Activated naive CD4-positive, alpha-beta T cell treated with anti-CD3 and anti-CD28 coated beads, Interleukin-2, amount 10 ng/mL, durations not matched to agents 7 days and 5 days (primary cell): ENCODE results near the gene ACER1.

Experiments used
- CTCF ChIA-PET: fragments of 350-600 bp; sonication (Branson Sonifier 250); formaldehyde crosslinking; loops from one replicate; lab custom pipeline; 2021; ENCODE audit warnings: antibody characterized with exemption; lab: Charles Lee
- DNase-seq: peaks from one replicate; pipeline ENCODE4 v3.0.0-alpha.2; 2020
- H3K27ac Mint-ChIP-seq: one replicate; pipeline ENCODE4 v1.8.0; 2021; ENCODE audit warnings: mild to moderate bottlenecking, moderate library complexity, mixed read lengths
- H3K27me3 Mint-ChIP-seq: one replicate; pipeline ENCODE4 v1.8.0; 2021; ENCODE audit warnings: mild to moderate bottlenecking, mixed read lengths
- H3K36me3 Mint-ChIP-seq: one replicate; pipeline ENCODE4 v1.8.0; 2021; ENCODE audit warnings: mixed read lengths
- H3K4me1 Mint-ChIP-seq: one replicate; pipeline ENCODE4 v1.8.0; 2021; ENCODE audit warnings: mixed read lengths
- H3K4me3 Mint-ChIP-seq: one replicate; pipeline ENCODE4 v1.8.0; 2021; ENCODE audit warnings: mild to moderate bottlenecking, moderate library complexity, mixed read lengths
- H3K9me3 Mint-ChIP-seq: one replicate; pipeline ENCODE4 v1.8.0; 2021; ENCODE audit warnings: mixed read lengths

The ACER1 gene, protein sequence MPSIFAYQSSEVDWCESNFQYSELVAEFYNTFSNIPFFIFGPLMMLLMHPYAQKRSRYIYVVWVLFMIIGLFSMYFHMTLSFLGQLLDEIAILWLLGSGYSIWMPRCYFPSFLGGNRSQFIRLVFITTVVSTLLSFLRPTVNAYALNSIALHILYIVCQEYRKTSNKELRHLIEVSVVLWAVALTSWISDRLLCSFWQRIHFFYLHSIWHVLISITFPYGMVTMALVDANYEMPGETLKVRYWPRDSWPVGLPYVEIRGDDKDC

DNA sequence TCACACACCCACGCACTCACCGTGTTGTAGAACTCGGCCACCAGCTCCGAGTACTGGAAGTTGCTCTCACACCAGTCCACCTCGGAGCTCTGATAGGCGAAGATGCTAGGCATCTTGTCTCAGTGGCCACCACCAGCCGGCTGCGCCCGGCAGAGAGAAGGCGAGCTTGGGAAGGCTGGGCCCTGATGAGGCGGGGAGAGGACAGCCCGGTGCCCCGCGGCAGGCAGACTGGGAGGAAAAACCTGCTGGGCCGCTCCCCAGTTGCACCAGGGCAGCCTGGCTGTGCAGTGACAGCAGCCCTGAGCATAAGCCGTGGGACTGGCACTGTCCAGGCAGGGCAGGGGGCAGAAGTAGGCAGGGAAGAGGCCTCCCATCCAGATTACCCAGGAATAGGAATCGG lies at the start of gene ACER1:
Gene ACER1 (minus strand): TSS at position 174 of the 400 bp plus-strand sequence. CDS start 61 bp downstream, at position 113.
- no peak within 1 kb of the TSS for H3K27ac Mint-ChIP-seq
- CTCF ChIA-PET, result interaction anchor here (1.2 kb wide), 1 partner anchor 594 kb away, joined by 3 read pairs; no protein-coding TSS in a partner anchor
- no peaks in the 10 kb centered on the region for H3K27me3 Mint-ChIP-seq

DNA sequence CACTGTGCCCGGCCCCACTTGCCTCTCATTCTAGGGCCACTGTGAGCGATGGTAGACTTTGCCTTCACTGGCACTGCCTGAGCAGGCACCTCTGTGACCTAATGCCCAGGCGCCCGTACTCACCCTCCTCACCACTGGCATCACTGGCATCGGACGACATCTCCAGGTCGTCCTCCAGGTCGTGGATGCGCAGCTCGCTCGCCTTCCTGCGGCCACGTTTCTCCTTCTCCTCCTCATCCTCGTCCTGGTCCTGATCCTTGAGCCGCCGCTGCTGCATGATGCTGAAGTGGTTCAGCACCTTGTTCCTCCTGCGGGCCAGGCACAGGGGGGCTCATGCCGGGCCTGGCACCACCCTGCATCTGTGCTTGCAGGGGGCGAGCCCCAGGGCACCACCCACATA lies 49.8 kb upstream of the ACER1 start:
- Mint-ChIP-seq H3K4me3 (no peak overlapping the region), H3K36me3 (peaks cover 55% of the 10 kb centered on the region), H3K9me3 (no peaks in the 10 kb centered on the region), H3K4me1 (no peaks in the 10 kb centered on the region), H3K27ac (no peak overlapping the region), H3K27me3 (no peaks in the 10 kb centered on the region)
- no peak for DNase-seq
- CTCF ChIA-PET, result no interaction called here

More for the DNA sequence above, at the start of gene ACER1:
- Mint-ChIP-seq H3K9me3 (no peaks in the 10 kb centered on the region), H3K4me1 (no peaks in the 10 kb centered on the region), H3K36me3 (no peaks in the 10 kb centered on the region), H3K4me3 (no peak within 1 kb of the TSS)
- no peak for DNase-seq

DNA sequence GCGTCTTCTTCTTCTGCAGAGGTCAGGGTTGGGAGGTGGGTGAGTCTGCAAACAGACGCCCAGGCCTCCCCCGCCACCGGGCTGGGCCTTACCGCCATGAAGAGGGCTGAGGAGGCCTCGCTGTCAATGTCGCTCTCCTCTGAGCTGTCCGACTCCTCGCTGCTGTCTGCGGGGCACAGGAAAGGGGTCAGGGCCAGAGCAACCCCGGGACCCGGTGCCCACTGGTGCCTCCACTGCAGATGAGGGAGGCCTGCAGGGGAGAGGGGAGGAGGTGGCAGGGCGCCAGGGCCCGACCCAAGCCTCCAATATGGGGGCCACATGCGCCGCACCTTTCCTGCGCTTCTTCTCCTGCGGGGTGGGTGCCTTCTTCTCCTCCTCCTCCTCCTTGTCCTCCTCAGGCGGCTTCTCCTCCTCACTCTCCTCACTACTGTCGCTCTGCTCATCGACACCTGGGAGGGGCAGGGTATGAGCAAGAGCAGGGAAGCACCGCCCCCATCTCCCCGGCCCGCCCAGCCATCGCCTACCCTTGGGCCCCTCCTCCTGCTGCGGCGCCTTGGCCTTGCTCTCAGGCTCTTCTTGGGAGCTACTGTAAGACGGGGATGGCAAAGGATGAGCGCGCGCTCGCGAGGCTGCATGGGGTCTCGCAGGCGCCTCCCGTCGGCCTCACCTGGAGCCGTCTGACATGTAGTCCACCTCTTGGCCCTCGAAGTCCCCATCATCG lies 47.8 kb upstream of the ACER1 start:
- Mint-ChIP-seq H3K27me3 (no peaks in the 10 kb centered on the region), H3K4me3 (no peak overlapping the region), H3K36me3 (peaks cover 42% of the 10 kb centered on the region), H3K4me1 (no peaks in the 10 kb centered on the region), H3K9me3 (no peaks in the 10 kb centered on the region), H3K27ac (no peak overlapping the region)
- CTCF ChIA-PET, result interaction anchor here (0.7 kb wide), 1 partner anchor 8 kb away, joined by 3 read pairs; no protein-coding TSS in a partner anchor
- DNase-seq, result no peak

DNA sequence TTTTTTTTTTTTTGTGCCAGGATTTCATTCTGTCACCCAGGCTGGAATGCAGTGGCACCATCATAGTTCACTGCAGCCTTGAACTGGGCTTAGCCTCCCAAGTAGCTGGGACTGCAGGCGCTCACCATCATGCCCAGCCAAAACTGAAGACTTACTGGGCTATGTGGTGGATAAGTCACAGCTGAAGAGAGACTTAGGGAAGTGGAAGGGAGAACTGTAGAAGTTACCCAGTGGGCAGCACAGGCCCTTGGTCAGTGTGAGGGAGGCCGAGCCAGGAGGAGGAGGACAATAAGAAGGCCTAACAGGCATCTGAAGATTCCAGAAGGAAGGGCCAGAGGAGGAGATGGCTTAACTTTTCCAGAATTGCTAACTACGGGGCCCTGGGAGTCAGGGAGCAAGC lies 46.3 kb upstream of the ACER1 start:
- CTCF ChIA-PET, result no interaction called here
- Mint-ChIP-seq H3K4me3 (no peak overlapping the region), H3K27me3 (no peaks in the 10 kb centered on the region), H3K27ac (no peak overlapping the region), H3K9me3 (no peaks in the 10 kb centered on the region), H3K36me3 (peaks cover 34% of the 10 kb centered on the region), H3K4me1 (no peaks in the 10 kb centered on the region)
- DNase-seq, result no peak

DNA sequence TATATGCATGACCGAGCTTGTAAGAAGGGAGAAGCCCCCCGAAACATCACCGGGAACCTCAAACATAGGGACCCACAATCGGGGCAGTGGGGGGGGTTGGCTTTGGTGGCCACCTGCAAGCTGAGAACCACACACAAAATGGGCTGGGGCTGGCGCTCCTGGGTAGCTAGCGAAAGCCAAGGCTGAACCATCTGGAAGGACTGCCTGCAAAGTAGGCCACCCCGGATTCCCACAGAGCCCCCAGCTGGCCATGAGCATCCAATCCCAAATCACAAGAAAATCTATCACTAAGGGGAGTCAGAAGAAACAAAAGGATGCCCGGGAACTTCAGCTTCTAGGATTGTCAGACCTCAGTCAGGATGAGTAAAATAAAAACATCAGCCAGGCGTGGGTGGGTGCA lies 45.1 kb upstream of the ACER1 start:
- H3K4me1 Mint-ChIP-seq, result peaks cover 4% of the 10 kb centered on the region
- no peak for DNase-seq
- no peaks in the 10 kb centered on the region for H3K27me3 Mint-ChIP-seq
- CTCF ChIA-PET, result no interaction called here
- no peak overlapping the region for H3K4me3 Mint-ChIP-seq
- no peaks in the 10 kb centered on the region for H3K9me3 Mint-ChIP-seq
- no peak overlapping the region for H3K27ac Mint-ChIP-seq
- H3K36me3 Mint-ChIP-seq, result peaks cover 33% of the 10 kb centered on the region

DNA sequence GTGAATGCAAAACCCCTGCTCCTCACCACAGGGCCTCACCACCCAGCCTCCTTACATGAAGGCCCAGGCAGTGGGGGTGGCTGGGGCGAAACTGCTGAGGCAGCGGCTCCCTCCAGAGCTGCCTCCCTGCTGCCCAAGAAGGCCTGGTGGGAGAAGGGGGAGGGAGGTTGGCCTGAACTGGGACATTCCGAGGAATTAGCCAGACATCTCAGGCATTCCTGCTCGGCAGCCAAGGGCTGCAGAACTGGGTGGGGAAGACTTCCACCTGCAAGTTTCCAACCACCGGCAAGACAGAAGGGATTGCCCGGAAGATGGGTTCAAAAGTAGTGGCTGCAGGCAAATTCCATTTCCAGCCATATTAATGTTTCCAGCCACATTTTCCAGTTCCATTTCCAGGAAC lies 44.6 kb upstream of the ACER1 start:
- Mint-ChIP-seq H3K4me3 (no peak overlapping the region), H3K36me3 (peaks cover 28% of the 10 kb centered on the region), H3K27me3 (no peaks in the 10 kb centered on the region), H3K4me1 (peaks cover 7% of the 10 kb centered on the region), H3K9me3 (no peaks in the 10 kb centered on the region), H3K27ac (no peak overlapping the region)
- no peak for DNase-seq
- CTCF ChIA-PET, result no interaction called here

DNA sequence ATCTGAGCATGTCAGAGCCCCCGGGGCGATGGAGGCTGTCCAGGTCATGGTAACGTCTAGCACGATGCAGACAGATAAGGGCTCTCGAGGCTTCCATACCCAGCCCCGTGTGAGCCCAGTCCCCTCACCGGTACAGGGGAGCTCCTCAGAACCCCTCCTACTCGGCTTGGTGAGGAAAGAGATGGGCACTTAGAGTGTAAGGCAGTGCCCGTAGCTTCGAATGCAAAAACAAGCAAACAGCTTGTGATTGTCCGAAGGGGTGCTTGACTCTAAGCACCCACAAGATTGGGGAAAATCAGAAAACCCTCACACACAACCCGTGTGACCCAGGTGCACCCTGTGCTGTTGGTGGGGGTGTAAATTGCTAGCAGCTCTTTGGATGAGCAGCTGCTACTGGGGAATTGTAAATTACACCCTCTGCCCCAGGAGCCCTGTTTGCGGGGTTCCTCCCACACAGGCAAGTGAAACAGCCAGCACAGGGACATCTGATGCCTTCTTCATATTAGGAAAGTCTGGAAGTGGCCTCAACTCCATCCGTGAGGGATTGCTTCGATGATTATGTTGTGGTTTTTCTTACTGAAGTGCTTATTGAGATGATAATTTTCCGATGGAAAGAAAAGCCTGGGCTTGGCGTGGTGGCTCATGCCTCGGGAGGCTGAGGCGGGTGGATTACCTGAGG lies 43.2 kb upstream of the ACER1 start:
- no peak overlapping the region for H3K27ac Mint-ChIP-seq
- H3K36me3 Mint-ChIP-seq, result peaks cover 22% of the 10 kb centered on the region

DNA sequence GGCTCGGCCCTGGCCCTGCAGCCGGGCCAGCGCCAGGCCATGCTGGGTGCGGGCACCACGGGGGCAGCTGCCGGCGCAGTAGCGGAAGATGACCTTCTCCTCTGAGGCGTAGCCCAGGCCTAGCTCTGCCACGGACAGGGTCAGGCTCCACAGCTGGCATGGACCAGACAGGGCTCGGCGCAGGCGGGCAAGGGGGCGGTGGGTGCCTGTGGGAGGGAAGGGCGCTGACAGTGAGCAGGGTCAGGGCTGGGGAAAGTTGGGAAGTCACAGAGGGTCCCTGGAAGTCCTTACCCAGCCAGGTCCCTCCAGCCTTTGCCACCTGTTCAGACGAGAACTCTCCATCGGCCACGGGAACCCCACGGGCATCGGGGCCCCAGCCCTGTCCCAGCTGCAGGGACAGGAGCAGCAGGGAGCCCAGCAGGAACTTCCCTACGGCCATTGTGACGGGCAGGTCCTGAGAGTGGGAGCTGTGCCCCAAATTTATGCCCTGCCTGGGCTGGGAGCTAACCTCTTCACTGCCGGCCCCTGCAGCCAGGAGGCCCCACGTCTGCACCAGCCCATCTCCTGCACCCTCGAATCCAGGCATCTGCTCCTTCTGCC lies 42.1 kb upstream of the ACER1 start, which contains the start of gene PSPN:
Gene PSPN (minus strand): TSS at position 523 of the 600 bp plus-strand sequence. CDS start 84 bp downstream, at position 439.
- CTCF ChIA-PET, result no interaction called here
- DNase-seq, result no peak
- H3K27me3 Mint-ChIP-seq, result no peaks in the 10 kb centered on the region
- peaks cover 16% of the 10 kb centered on the region for H3K4me1 Mint-ChIP-seq
- no peaks in the 10 kb centered on the region for H3K9me3 Mint-ChIP-seq
- no peak within 1 kb of the TSS for H3K27ac Mint-ChIP-seq
- H3K36me3 Mint-ChIP-seq, result peaks cover 14% of the 10 kb centered on the region
- H3K4me3 Mint-ChIP-seq, result no peak within 1 kb of the TSS

More for the DNA sequence above, 43.2 kb upstream of the ACER1 start:
- Mint-ChIP-seq H3K9me3 (no peaks in the 10 kb centered on the region), H3K4me3 (no peak overlapping the region), H3K4me1 (peaks cover 12% of the 10 kb centered on the region), H3K27me3 (no peaks in the 10 kb centered on the region)
- CTCF ChIA-PET, result no interaction called here
- DNase-seq, result no peak

DNA sequence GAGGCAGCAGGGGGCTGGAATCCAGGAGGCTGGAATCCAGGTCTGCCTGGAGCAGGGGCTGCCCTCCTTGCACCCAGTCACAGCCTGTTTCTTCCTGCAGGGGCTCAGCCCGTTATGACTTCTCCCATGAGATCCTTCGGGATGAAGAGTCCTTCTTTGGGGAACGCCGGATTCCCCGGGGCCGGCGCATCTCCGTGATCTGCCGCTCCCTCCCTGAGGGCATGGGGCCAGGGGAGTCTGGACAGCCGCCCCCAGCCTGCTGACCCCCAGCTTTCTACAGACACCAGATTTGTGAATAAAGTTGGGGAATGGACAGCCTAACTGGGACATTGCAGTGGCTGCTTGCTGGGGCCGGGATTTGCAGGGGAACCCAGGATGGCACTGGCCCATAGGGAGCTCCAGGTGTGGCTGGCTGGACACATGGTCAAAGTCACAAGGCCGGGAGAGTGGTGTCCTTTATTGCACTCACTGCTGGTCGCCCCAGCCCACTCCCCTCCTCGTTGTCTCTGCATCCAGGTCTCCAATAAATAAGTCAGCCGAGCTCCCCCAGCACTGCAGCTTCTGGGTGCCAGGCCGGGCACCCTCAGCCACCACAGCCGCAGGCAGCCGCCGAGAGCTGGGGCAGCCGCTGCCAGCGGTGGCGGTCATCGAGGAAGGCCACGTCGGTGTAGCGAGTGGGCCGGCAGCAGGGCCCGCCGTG lies 41.4 kb upstream of the ACER1 start:
- H3K36me3 Mint-ChIP-seq, result peaks cover 10% of the 10 kb centered on the region
- CTCF ChIA-PET, result no interaction called here
- peaks cover 17% of the 10 kb centered on the region for H3K4me1 Mint-ChIP-seq
- DNase-seq, result no peak
- H3K27ac Mint-ChIP-seq, result no peak overlapping the region
- no peaks in the 10 kb centered on the region for H3K9me3 Mint-ChIP-seq
- no peak overlapping the region for H3K4me3 Mint-ChIP-seq
- no peaks in the 10 kb centered on the region for H3K27me3 Mint-ChIP-seq

DNA sequence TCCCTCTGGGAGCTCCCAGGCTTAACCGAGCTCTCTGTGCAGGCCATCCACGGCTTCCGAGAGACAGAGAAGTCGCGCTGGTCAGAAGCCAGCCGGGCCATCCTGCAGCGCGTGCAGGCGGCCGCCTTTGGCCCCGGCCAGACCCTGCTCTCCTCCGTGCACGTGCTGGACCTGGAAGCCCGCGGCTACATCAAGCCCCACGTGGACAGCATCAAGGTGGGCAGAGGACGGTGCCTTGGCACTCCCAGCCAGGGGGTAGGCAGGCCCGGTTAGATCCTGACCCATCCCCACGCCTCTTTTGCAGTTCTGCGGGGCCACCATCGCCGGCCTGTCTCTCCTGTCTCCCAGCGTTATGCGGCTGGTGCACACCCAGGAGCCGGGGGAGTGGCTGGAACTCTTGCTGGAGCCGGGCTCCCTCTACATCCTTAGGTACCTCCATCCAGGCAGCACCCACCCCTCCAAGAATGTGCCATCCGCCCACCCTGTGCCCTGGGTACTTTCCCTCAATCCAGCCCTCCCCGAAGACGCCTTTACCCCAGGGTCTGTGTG lies 40.8 kb upstream of the ACER1 start:
- Mint-ChIP-seq H3K4me3 (peak overlapping the region; percentile 77), H3K27me3 (no peaks in the 10 kb centered on the region), H3K4me1 (peaks cover 21% of the 10 kb centered on the region), H3K27ac (no peak overlapping the region), H3K9me3 (no peaks in the 10 kb centered on the region), H3K36me3 (peaks cover 12% of the 10 kb centered on the region)
- DNase-seq, result no peak
- CTCF ChIA-PET, result no interaction called here

DNA sequence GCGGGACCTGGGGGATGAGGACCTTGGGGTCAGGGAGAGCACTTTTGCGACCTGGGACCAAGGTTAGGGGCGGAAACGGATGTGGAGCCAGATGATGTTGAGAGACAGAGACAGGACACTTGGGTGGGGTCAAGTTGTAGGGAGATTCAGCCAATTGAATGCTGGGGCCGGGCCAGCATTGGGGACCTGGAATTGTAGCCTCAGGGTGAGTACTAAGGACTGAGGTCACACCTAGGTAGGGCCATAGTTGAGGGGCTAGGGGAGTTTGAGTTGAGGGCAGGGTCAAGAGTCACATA lies 40.3 kb upstream of the ACER1 start:
- no peaks in the 10 kb centered on the region for H3K27me3 Mint-ChIP-seq
- H3K4me1 Mint-ChIP-seq, result peaks cover 22% of the 10 kb centered on the region
- CTCF ChIA-PET, result no interaction called here
- no peaks in the 10 kb centered on the region for H3K9me3 Mint-ChIP-seq
- peak overlapping the region; percentile 77 for H3K4me3 Mint-ChIP-seq
- peak overlapping the region; percentile 98 for H3K27ac Mint-ChIP-seq
- no peak for DNase-seq
- H3K36me3 Mint-ChIP-seq, result peaks cover 14% of the 10 kb centered on the region

DNA sequence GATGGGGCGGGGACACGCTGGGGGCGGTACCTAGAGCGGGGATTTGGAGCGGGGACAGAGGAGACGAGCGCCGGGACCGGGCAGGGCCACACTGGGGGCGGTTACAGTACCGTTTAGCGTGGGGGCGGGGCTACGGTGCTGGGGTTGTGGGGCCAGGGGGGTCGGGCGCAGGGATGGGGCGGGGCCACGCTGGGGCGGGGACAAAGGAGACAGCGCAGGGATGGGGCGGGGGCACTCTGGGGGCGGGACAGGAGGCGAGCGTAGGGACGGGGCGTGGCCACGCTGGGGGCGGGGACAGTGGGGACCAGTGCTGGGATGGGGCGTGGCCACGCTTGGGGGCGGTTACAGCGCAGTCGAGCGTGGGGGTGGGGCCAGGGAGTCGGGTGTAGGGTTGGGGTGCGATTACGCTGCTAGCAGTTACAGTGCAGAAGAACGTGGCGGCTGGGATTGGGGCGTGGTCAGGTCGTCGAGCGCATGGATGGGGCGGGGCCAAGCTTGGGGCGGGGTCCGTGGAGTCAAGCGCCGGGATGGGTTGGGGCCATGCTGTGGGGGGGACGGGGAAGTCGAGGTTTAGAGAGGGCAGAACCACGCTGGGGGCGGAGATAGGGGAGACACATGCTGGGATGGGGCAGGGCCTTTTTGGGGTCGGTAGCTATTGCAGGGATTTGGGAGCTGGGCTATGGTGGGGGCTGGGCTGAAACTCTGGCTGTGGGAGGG lies 39.8 kb upstream of the ACER1 start:
- Mint-ChIP-seq H3K36me3 (peaks cover 13% of the 10 kb centered on the region), H3K9me3 (no peaks in the 10 kb centered on the region), H3K4me1 (peaks cover 22% of the 10 kb centered on the region), H3K4me3 (peak overlapping the region; percentile 77), H3K27ac (peak overlapping the region; percentile 98), H3K27me3 (no peaks in the 10 kb centered on the region)
- CTCF ChIA-PET, result interaction anchor here (1.0 to 1.7 kb wide), 2 partner anchors 10 to 20 kb away, joined by 3 to 7 read pairs; no protein-coding TSS in a partner anchor
- DNase-seq, result peak; percentile 100

DNA sequence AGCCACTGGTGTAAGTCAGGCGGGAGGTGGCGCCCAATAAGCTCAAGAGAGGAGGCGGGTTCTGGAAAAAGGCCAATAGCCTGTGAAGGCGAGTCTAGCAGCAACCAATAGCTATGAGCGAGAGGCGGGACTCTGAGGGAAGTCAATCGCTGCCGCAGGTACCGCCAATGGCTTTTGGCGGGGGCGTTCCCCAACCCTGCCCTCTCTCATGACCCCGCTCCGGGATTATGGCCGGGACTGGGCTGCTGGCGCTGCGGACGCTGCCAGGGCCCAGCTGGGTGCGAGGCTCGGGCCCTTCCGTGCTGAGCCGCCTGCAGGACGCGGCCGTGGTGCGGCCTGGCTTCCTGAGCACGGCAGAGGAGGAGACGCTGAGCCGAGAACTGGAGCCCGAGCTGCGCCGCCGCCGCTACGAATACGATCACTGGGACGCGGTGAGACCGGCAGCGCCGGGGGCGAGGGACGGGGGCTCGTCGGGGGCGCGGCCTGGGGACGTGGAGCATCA lies 39.2 kb upstream of the ACER1 start, which contains the start of gene ALKBH7:
Gene ALKBH7 (plus strand): TSS at position 201 of the 502 bp plus-strand sequence. CDS start 27 bp downstream, at position 228.
- CTCF ChIA-PET, result interaction anchor here (1.0 to 1.7 kb wide), 2 partner anchors 9 to 19 kb away, joined by 3 to 7 read pairs; no protein-coding TSS in a partner anchor
- Mint-ChIP-seq H3K9me3 (no peaks in the 10 kb centered on the region), H3K36me3 (peaks cover 15% of the 10 kb centered on the region), H3K4me3 (peak within 1 kb of the TSS; percentile 77), H3K27ac (peak within 1 kb of the TSS; percentile 98), H3K4me1 (peaks cover 22% of the 10 kb centered on the region), H3K27me3 (no peaks in the 10 kb centered on the region)
- DNase-seq, result peak; percentile 98
